SH-SY5Y (cell line): ENCODE data around the gene TSR3.

ENCODE experiments used
- GATA2 ChIP-seq: IDR thresholded peaks from 2 replicates; pipeline ENCODE4 v1.6.1; 2011; ENCODE audit warnings: mild to moderate bottlenecking, low read depth, low read length
- GATA3 ChIP-seq: IDR thresholded peaks from 2 replicates; pipeline ENCODE4 v1.6.1; 2011; ENCODE audit warnings: low read depth, mild to moderate bottlenecking, low read length, moderate library complexity

GRCh38 chr16:1338855-1339675 lies 12.6 kb downstream of the TSR3 start:
- TF ChIP-seq GATA3: no peak
- no peak for TF ChIP-seq GATA2
